ENCODE measurements around the gene QRSL1. TPM values are rescaled to one million over a fixed set of nuclear protein-coding genes. Genes with fewer than 3 reads are reported as not detected.

The QRSL1 gene
- total RNA-seq, 1 donor from 2014 or later = 6.1 TPM

DNA sequence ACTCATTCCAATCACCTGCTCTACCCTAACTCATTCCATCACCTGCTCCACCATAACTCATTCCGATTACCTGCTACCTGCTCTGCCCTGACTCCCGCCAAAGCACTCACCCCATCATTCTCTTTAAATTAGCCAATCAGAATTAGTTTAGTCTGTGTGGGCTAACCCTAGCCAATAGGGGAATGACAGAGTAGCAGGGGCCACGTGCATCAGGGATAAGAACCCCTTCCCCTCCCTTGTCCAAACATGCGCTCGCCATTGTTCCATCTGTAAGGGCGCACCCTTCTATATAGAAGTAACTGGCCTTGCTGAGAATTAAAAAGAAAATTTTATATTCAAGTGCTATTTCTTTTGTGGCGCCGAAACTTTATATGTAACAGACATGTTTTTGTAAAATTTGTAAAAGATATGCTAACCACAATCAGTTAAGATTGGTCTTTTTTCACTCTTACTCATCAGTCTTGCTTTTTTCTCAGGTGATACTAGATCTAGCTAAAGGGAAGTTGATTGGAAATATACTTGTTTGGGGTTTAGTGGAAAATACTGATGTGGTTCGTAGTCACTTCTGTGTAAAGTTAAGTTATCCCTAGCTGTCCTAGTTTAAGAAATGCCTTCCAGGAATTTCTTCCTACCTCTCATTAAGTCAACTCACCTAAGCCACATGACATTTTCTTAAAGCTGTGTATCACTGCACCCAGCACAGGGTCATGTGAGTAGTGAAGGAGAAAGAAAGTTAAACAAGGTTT, 16.5 kb upstream of the QRSL1 start:
- Histone ChIP-seq H3K27me3 (no peaks in the 10 kb centered on the region), H3K36me3 (no peaks in the 10 kb centered on the region), H3K4me1 (no peaks in the 10 kb centered on the region), H3K9me3 (no peaks in the 10 kb centered on the region), H3K27ac (no peak overlapping the region), H3K4me3 (no peak overlapping the region)
- TF ChIP-seq POLR2AphosphoS5 (IDR thresholded peaks at IDR 0.05; ENCODE audit: insufficient read depth in 1 of 2, low read depth in 1 of 2) (no peak), POLR2A (IDR thresholded peaks at IDR 0.05) (no peak), CTCF (IDR thresholded peaks at IDR 0.05) (no peak)
- DNase-seq (ENCODE audit: extremely low spot score in 2 of 2) = no peak
- intact Hi-C loops (cut with DNase I) = no loop called here

DNA sequence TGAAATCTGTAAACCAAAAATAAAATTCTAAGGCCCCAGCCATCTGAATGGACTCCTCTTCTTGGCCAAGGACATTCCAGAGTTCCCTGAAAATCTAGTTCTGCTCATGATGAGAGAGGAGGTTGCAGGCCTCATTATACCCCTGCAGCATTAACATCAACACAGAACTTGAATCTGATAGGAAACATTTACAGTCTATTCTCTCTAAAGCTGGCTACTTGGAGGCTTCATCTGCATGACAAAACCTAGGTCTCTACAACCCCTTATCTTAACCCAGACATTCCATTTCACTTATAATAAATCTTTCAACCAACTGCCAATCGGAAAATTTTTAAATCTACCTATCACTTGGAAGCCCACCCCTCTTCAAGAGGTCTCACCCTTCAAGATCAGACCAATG, 15.8 kb upstream of the QRSL1 start:
- no peak for TF ChIP-seq POLR2AphosphoS5 (IDR thresholded peaks at IDR 0.05; ENCODE audit: insufficient read depth in 1 of 2, low read depth in 1 of 2)
- intact Hi-C loops (cut with DNase I) = no loop called here
- H3K4me3 ChIP-seq = no peak overlapping the region
- no peaks in the 10 kb centered on the region for H3K36me3 ChIP-seq
- no peak for DNase-seq (ENCODE audit: extremely low spot score in 2 of 2)
- H3K9me3 ChIP-seq = no peaks in the 10 kb centered on the region
- no peak overlapping the region for H3K27ac ChIP-seq
- no peaks in the 10 kb centered on the region for H3K4me1 ChIP-seq
- no peaks in the 10 kb centered on the region for H3K27me3 ChIP-seq

- no peaks in the 10 kb centered on the region for H3K9me3 ChIP-seq
- no peak for DNase-seq (ENCODE audit: extremely low spot score in 2 of 2)
- no peak overlapping the region for H3K27ac ChIP-seq
- intact Hi-C loops (cut with DNase I) = no loop called here
- no peaks in the 10 kb centered on the region for H3K4me1 ChIP-seq
- H3K27me3 ChIP-seq = no peaks in the 10 kb centered on the region
- no peaks in the 10 kb centered on the region for H3K36me3 ChIP-seq
- H3K4me3 ChIP-seq = no peak overlapping the region
- TF ChIP-seq POLR2A (IDR thresholded peaks at IDR 0.05) (no peak), POLR2AphosphoS5 (IDR thresholded peaks at IDR 0.05; ENCODE audit: insufficient read depth in 1 of 2, low read depth in 1 of 2) (no peak), CTCF (IDR thresholded peaks at IDR 0.05) (no peak)
Measured at GRCh38 chr6:106614166-106614565, 15.2 kb upstream of the QRSL1 start.

- no peak overlapping the region for H3K27ac ChIP-seq
- no peak for TF ChIP-seq POLR2AphosphoS5 (IDR thresholded peaks at IDR 0.05; ENCODE audit: insufficient read depth in 1 of 2, low read depth in 1 of 2)
- no peak for TF ChIP-seq POLR2A (IDR thresholded peaks at IDR 0.05)
- TF ChIP-seq CTCF (IDR thresholded peaks at IDR 0.05) = no peak
- no peaks in the 10 kb centered on the region for H3K4me1 ChIP-seq
- H3K4me3 ChIP-seq = no peak overlapping the region
- intact Hi-C loops (cut with DNase I) = no loop called here
- H3K9me3 ChIP-seq = no peaks in the 10 kb centered on the region
- no peaks in the 10 kb centered on the region for H3K36me3 ChIP-seq
- H3K27me3 ChIP-seq = no peaks in the 10 kb centered on the region
- DNase-seq (ENCODE audit: extremely low spot score in 2 of 2) = no peak
Measured at GRCh38 chr6:106614592-106615257, 14.7 kb upstream of the QRSL1 start.

GRCh38 chr6:106617302-106617701, 12.1 kb upstream of the QRSL1 start:
- no peak overlapping the region for H3K27ac ChIP-seq
- no peak for DNase-seq (ENCODE audit: extremely low spot score in 2 of 2)
- no peaks in the 10 kb centered on the region for H3K4me1 ChIP-seq
- H3K9me3 ChIP-seq = no peaks in the 10 kb centered on the region
- no peak overlapping the region for H3K4me3 ChIP-seq
- intact Hi-C loops (cut with DNase I) = no loop called here
- TF ChIP-seq POLR2AphosphoS5 (IDR thresholded peaks at IDR 0.05; ENCODE audit: insufficient read depth in 1 of 2, low read depth in 1 of 2) (no peak), CTCF (IDR thresholded peaks at IDR 0.05) (no peak), POLR2A (IDR thresholded peaks at IDR 0.05) (no peak)
- no peaks in the 10 kb centered on the region for H3K27me3 ChIP-seq
- no peaks in the 10 kb centered on the region for H3K36me3 ChIP-seq
